22Rv1 (cell line): ENCODE measurements around the gene ARHGAP8.

Source experiments
- CTCF ChIP-seq: fragments of 450-650 bp; IDR thresholded peaks from 2 replicates; pipeline ENCODE4 v1.5.1; 2017; ENCODE audit warnings: mild to moderate bottlenecking
- ZFX ChIP-seq: fragments of 450-650 bp; IDR thresholded peaks from 2 replicates; pipeline ENCODE4 v1.6.1; 2017; ENCODE audit warnings: antibody characterized with exemption, borderline replicate concordance

- no peak for TF ChIP-seq CTCF
- TF ChIP-seq ZFX = no peak
Observed at GRCh38 chr22:44758344-44758973, 6.1 kb downstream of the ARHGAP8 start.
